SK-N-SH (cell line): Measurements from ENCODE around the gene GABRR1. TPM values are rescaled to one million over a fixed set of nuclear protein-coding genes. Genes with fewer than 3 reads are reported as not detected.

Experiments
- CTCF ChIA-PET: fragments of 300-600, 350-600 bp; formaldehyde crosslinking; extraction: SDS; loops from one replicate; lab custom pipeline; 2021; lab: Yijun Ruan, JAX
- POLR2A ChIA-PET: fragments of 350-600 bp; sonication (Branson Sonifier 250); formaldehyde crosslinking; extraction: SDS; loops from one replicate; lab custom pipeline; 2020; ENCODE audit warnings: antibody characterized with exemption, inconsistent platforms; lab: Yijun Ruan, JAX
- DNase-seq: peaks from one replicate; pipeline ENCODE4 v3.0.0; 2012
- H2AFZ ChIP-seq: fragments of 200-600 bp; sonication (generic); 2 replicates; pipeline ENCODE4 v1.8.1; 2016; ENCODE audit warnings: antibody characterized with exemption, mild to moderate bottlenecking, low read depth
- H3F3A ChIP-seq: fragments of 200-600 bp; sonication (generic); replicated peaks from 2 replicates; pipeline ENCODE3; 2016; ENCODE audit warnings: antibody characterized with exemption, mild to moderate bottlenecking; ENCODE audit not compliant: insufficient read depth
- H3K27ac ChIP-seq, 2 experiments: fragments of 200-500 bp in 1 of 2; fragments of 200-600 bp in 1 of 2; sonication (Bioruptor generic) in 1 of 2; sonication (generic), shearing (Covaris generic) in 1 of 2; 2 replicates each; pipeline versions ENCODE4 v1.5.1 to v1.6.1; 2014 to 2016; ENCODE audit warnings: low read depth in 2 of 2, inconsistent platforms in 1 of 2, low read length in 1 of 2, mild to moderate bottlenecking in 1 of 2, mixed read lengths in 1 of 2
- H3K27me3 ChIP-seq: fragments of 200-600 bp; sonication (generic), shearing (Covaris generic); 2 replicates; pipeline ENCODE4 v1.6.1; 2016; ENCODE audit warnings: mixed run types; ENCODE audit not compliant: insufficient read depth
- H3K36me3 ChIP-seq, 2 experiments: fragments of 200-500 bp in 1 of 2; fragments of 200-600 bp in 1 of 2; sonication (Bioruptor generic) in 1 of 2; sonication (generic) in 1 of 2; replicated peaks in 1 of 2; 2 replicates each; pipeline versions ENCODE3 to v1.5.1; 2014 to 2016; ENCODE audit warnings: low read length in 1 of 2, mild to moderate bottlenecking in 1 of 2; ENCODE audit not compliant: insufficient read depth in 2 of 2, control insufficient read depth in 1 of 2
- H3K4me1 ChIP-seq, 2 experiments: fragments of 200-500 bp in 1 of 2; fragments of 200-600 bp in 1 of 2; sonication (Bioruptor generic) in 1 of 2; sonication (generic), shearing (Covaris generic) in 1 of 2; 2 replicates each; pipeline versions ENCODE4 v1.5.1 to v1.6.1; 2014 to 2016; ENCODE audit warnings: low read depth in 1 of 2, low read length in 1 of 2, mixed run types in 1 of 2; ENCODE audit not compliant: insufficient read depth in 2 of 2, control insufficient read depth in 1 of 2
- H3K4me2 ChIP-seq: fragments of 200-600 bp; sonication (generic), shearing (Covaris generic); 2 replicates; pipeline ENCODE4 v1.6.1; 2017; ENCODE audit warnings: mixed run types
- H3K4me3 ChIP-seq, 2 experiments: fragments of 200-500 bp in 1 of 2; fragments of 200-600 bp in 1 of 2; sonication (Bioruptor generic) in 1 of 2; sonication (generic), shearing (Covaris generic) in 1 of 2; 2 replicates each; pipeline versions ENCODE4 v1.5.1 to v1.8.1; 2014 to 2016; ENCODE audit warnings: low read depth in 2 of 2, inconsistent platforms in 1 of 2, low read length in 1 of 2, mild to moderate bottlenecking in 1 of 2, mixed read lengths in 1 of 2, moderate library complexity in 1 of 2
- H3K79me2 ChIP-seq: fragments of 200-600 bp; sonication (generic); 2 replicates; pipeline ENCODE4 v1.8.1; 2017; ENCODE audit warnings: mild to moderate bottlenecking; ENCODE audit not compliant: insufficient read depth
- H3K9ac ChIP-seq: fragments of 200-600 bp; sonication (generic); 2 replicates; pipeline ENCODE4 v1.6.1; 2017; ENCODE audit warnings: mixed run types
- H3K9me2 ChIP-seq: fragments of 200-600 bp; sonication (generic); 2 replicates; pipeline ENCODE4 v1.6.1; 2017; ENCODE audit warnings: mixed run types
- H3K9me3 ChIP-seq: fragments of 200-600 bp; sonication (generic); 2 replicates; pipeline ENCODE4 v1.6.1; 2017; ENCODE audit warnings: mixed run types, mild to moderate bottlenecking, moderate library complexity
- H4K20me1 ChIP-seq: fragments of 200-600 bp; sonication (generic); 2 replicates; pipeline ENCODE4 v1.6.1; 2017; ENCODE audit warnings: mild to moderate bottlenecking, mixed run types; ENCODE audit not compliant: insufficient read depth
- IRF3 ChIP-seq: fragments of 150-350 bp; IDR thresholded peaks from 2 replicates; pipeline ENCODE4 v1.6.1; 2016; ENCODE audit warnings: mild to moderate bottlenecking, low read depth, low read length
- MAX ChIP-seq: IDR thresholded peaks from 2 replicates; pipeline ENCODE4 v1.4.0; 2012; ENCODE audit warnings: low read depth
- MXI1 ChIP-seq: IDR thresholded peaks from 2 replicates; pipeline ENCODE4 v1.6.1; 2012; ENCODE audit warnings: mild to moderate bottlenecking, low read depth, low read length, improper control_type of control experiment
- NRF1 ChIP-seq: IDR thresholded peaks from 2 replicates; pipeline ENCODE4 v1.6.1; 2012; ENCODE audit warnings: low read depth, mild to moderate bottlenecking, low read length
- POLR2AphosphoS5 ChIP-seq: IDR thresholded peaks from 2 replicates; pipeline ENCODE4 v1.6.1; 2012; ENCODE audit warnings: low read depth, low read length
- RFX5 ChIP-seq: IDR thresholded peaks from 2 replicates; pipeline ENCODE4 v1.6.1; 2012; ENCODE audit warnings: mild to moderate bottlenecking, improper control_type of control experiment, low read length
- SIN3A ChIP-seq: IDR thresholded peaks from 2 replicates; pipeline ENCODE4 v1.6.1; 2012; ENCODE audit warnings: low read depth, mild to moderate bottlenecking, low read length, moderate library complexity, borderline replicate concordance
- TAF1 ChIP-seq: IDR thresholded peaks from 2 replicates; pipeline ENCODE4 v1.6.1; 2012; ENCODE audit warnings: low read depth, mild to moderate bottlenecking, low read length, moderate library complexity, borderline replicate concordance
- WGBS: methylation state at CpG from one replicate; pipeline ENCODE4 v1.1.6; 2017; ENCODE audit warnings: low lambda C conversion rate; 5-methylcytosine and 5-hydroxymethylcytosine counted together
- polyA plus RNA-seq, 3 experiments: library from polyadenylated mRNA; depleted of rRNA; stranded (reverse); fragments of >200 nt; gene quantifications; 2 replicates each; pipeline ENCODE4 v1.2.3, GENCODE V29; 2012
- TF ChIP-seq, protein P1 (sequence below): fragments of 150-350 bp; IDR thresholded peaks from 2 replicates; pipeline ENCODE4 v1.6.1; 2017; ENCODE audit warnings: antibody characterized with exemption, low read length, low read depth, borderline replicate concordance

Gene GABRR1
- polyA plus RNA-seq, 1 of the 3 experiments (the other 2 are of a cell fraction) = not detected

DNA sequence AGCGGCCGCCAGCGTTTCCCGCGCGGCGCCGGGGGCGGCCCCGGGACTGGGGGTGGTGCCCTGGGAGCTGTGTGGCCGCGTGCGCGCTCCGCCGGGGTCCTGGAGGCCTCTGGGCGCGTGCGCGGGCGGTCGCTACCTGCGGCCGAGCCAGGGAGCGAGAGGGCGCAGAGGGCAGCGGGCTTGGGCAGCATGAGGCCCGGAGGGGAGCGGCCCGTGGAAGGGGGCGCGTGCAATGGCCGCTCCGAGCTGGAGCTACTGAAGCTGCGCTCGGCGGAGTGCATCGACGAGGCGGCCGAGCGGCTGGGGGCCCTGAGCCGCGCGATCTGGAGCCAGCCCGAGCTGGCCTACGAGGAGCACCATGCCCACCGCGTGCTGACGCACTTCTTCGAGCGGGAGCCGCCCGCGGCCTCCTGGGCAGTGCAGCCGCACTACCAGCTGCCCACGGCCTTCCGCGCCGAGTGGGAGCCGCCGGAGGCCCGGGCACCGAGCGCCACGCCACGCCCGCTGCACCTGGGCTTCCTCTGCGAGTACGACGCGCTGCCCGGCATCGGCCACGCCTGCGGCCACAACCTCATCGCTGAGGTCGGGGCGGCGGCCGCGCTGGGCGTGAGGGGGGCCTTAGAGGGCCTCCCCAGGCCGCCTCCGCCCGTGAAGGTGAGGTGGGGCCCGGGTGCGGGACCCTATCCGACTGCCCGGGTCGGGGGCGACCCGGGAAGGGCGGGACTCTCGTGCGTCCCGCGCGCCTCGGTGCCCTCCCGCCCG, 71.0 kb downstream of the GABRR1 start, which contains the start of gene PM20D2:
PM20D2 (plus strand) TSS at position 100 of the 762 bp plus-strand sequence; CDS start at position 190, 90 bp downstream.
- TF ChIP-seq TAF1 (peak; percentile 35; the same call in 1 of the 2 replicates), NRF1 (peak; percentile 77), POLR2AphosphoS5 (peak; percentile 37), RFX5 (no peak), MXI1 (peak; percentile 87), SIN3A (peak; percentile 39; the same call in 1 of the 2 replicates), IRF3 (no peak), MAX (peak; percentile 74)
- TF ChIP-seq, protein P1, sequence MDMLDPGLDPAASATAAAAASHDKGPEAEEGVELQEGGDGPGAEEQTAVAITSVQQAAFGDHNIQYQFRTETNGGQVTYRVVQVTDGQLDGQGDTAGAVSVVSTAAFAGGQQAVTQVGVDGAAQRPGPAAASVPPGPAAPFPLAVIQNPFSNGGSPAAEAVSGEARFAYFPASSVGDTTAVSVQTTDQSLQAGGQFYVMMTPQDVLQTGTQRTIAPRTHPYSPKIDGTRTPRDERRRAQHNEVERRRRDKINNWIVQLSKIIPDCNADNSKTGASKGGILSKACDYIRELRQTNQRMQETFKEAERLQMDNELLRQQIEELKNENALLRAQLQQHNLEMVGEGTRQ = no peak
- TF ChIP-seq, all 33 proteins: peak for 6
- H3K4me3 ChIP-seq = peak within 1 kb of the TSS; percentile 69 to 86
- H3K27ac ChIP-seq = peak within 1 kb of the TSS; percentile 69 to 79
- CTCF ChIA-PET = interaction anchor here (0.7 to 2.4 kb wide), 8 partner anchors 12 to 226 kb away, joined by 3 to 9 read pairs (median 4); partner anchors contain the start of gene SRSF12
- no peaks in the 10 kb centered on the region for H3K9me2 ChIP-seq
- no peaks in the 10 kb centered on the region for H4K20me1 ChIP-seq
- peaks cover 16% of the 10 kb centered on the region for H3K79me2 ChIP-seq
- no peaks in the 10 kb centered on the region for H3K9me3 ChIP-seq
- no CpG with 5 or more reads among the region's 102 CpGs for WGBS
- H3K9ac ChIP-seq = peak within 1 kb of the TSS; percentile 87
- H3K4me1 ChIP-seq = peaks cover 0 to 5% of the 10 kb centered on the region in 2 experiments; a peak in 3 of 4 replicates
- H3K4me2 ChIP-seq = peak within 1 kb of the TSS; percentile 99
- H3F3A ChIP-seq = peaks cover 13% of the 10 kb centered on the region
- DNase-seq = peak; percentile 97
- peak within 1 kb of the TSS; percentile 83 for H2AFZ ChIP-seq
- POLR2A ChIA-PET = interaction anchor here (1.2 to 2.3 kb wide), 3 partner anchors 29 to 66 kb away, joined by 3 to 8 read pairs (median 4); partner anchors contain the start of gene PNRC1
- H3K27me3 ChIP-seq = no peaks in the 10 kb centered on the region
- peaks cover 0 to 10% of the 10 kb centered on the region in 2 experiments for H3K36me3 ChIP-seq
